ENCODE data around the gene TEN1.

Gene TEN1

GRCh38 chr17:75978938-75979704 is at the start of gene TEN1, which contains the start of gene ACOX1:
TEN1 (plus strand) TSS chr17:75979240; CDS start chr17:75986193, 6,953 bp downstream.
ACOX1 (minus strand) TSS chr17:75979166; CDS start chr17:75979073, 93 bp downstream.
- H3K4me3 ChIP-seq (ENCODE audit: low read depth, low read length) = peak within 1 kb of the TSS; percentile 77
- CTCF ChIA-PET = interaction anchor here (0.5 to 1.6 kb wide), 5 partner anchors 24 to 1362 kb away, joined by 3 to 6 read pairs (median 4); no protein-coding TSS in a partner anchor
- POLR2A ChIA-PET = interaction anchor here (0.5 to 1.9 kb wide), 17 partner anchors 8 to 688 kb away, joined by 3 to 17 read pairs (median 4); partner anchors contain the start of genes FBF1, SRP68, TRIM65 and WBP2
- peak within 1 kb of the TSS; percentile 96 for H3K27ac ChIP-seq (ENCODE audit: extremely low read depth, low read depth, low read length)
- no peaks in the 10 kb centered on the region for H3K9me3 ChIP-seq (ENCODE audit: control insufficient read depth, insufficient read depth, low read depth, low read length)
- peaks cover 8 to 18% of the 10 kb centered on the region in 2 experiments; a peak in 2 of 3 replicates for H3K36me3 ChIP-seq (ENCODE audit: control insufficient read depth in 2 of 2, insufficient read depth in 1 of 2, low read length in 2 of 2)
- peaks cover 24% of the 10 kb centered on the region for H3K4me1 ChIP-seq (ENCODE audit: control insufficient read depth, insufficient read depth, low read length)
- TF ChIP-seq KLF7 (tag by site-specific recombination; IDR thresholded peaks at IDR 0.05; ENCODE audit: borderline replicate concordance) (no peak; the same call in none of the 2 replicates), ZNF610 (tag by site-specific recombination; IDR thresholded peaks at IDR 0.05; ENCODE audit: borderline replicate concordance) (0 out of 2 replicates have a peak, but pooled peaks have one; percentile 55), PRDM1 (tag by site-specific recombination; IDR thresholded peaks at IDR 0.05) (no peak; the same call in 1 of the 2 replicates), SETDB1 (IDR thresholded peaks at IDR 0.05; ENCODE audit: insufficient read length, low read length) (no peak), ZNF544 (tag by site-specific recombination; IDR thresholded peaks at IDR 0.05) (no peak), ZIC2 (tag by site-specific recombination; IDR thresholded peaks at IDR 0.05) (peak; percentile 13; the same call in 1 of the 2 replicates), ZSCAN16 (tag by site-specific recombination; IDR thresholded peaks at IDR 0.05) (no peak), ZNF596 (tag by site-specific recombination; IDR thresholded peaks at IDR 0.05) (no peak), ZNF140 (tag by site-specific recombination; IDR thresholded peaks at IDR 0.05) (no peak), ZNF776 (tag by site-specific recombination; IDR thresholded peaks at IDR 0.05; ENCODE audit: borderline replicate concordance) (no peak), YY1 (tag by site-specific recombination; IDR thresholded peaks at IDR 0.05) (peak; percentile 55), ZNF548 (tag by site-specific recombination; IDR thresholded peaks at IDR 0.05) (no peak), EGR2 (tag by site-specific recombination; IDR thresholded peaks at IDR 0.05; ENCODE audit: low read depth) (peak; percentile 38), SP7 (tag by site-specific recombination; IDR thresholded peaks at IDR 0.05) (peak; percentile 83; the same call in 1 of the 2 replicates), BCL11B (tag by site-specific recombination; IDR thresholded peaks at IDR 0.05; ENCODE audit: low read depth) (no peak), ZNF701 (tag by site-specific recombination; IDR thresholded peaks at IDR 0.05) (no peak), ZNF223 (tag by site-specific recombination; IDR thresholded peaks at IDR 0.05) (no peak), ZBTB20 (tag by site-specific recombination; IDR thresholded peaks at IDR 0.05) (no peak; the same call in 1 of the 2 replicates), ZNF76 (tag by site-specific recombination; IDR thresholded peaks at IDR 0.05; ENCODE audit: borderline replicate concordance, low read depth) (peak; percentile 88), ZNF501 (tag by site-specific recombination; IDR thresholded peaks at IDR 0.05) (peak; percentile 59; the same call in 1 of the 2 replicates), CTCF (tag by site-specific recombination; IDR thresholded peaks at IDR 0.05) (peak; percentile 83), KLF9 (tag by site-specific recombination; IDR thresholded peaks at IDR 0.05; ENCODE audit: low read depth) (peak; percentile 88), ZNF19 (tag by site-specific recombination; IDR thresholded peaks at IDR 0.05; ENCODE audit: low read depth) (0 out of 2 replicates have a peak, but pooled peaks have one; percentile 10)
- TF ChIP-seq, protein P1, sequence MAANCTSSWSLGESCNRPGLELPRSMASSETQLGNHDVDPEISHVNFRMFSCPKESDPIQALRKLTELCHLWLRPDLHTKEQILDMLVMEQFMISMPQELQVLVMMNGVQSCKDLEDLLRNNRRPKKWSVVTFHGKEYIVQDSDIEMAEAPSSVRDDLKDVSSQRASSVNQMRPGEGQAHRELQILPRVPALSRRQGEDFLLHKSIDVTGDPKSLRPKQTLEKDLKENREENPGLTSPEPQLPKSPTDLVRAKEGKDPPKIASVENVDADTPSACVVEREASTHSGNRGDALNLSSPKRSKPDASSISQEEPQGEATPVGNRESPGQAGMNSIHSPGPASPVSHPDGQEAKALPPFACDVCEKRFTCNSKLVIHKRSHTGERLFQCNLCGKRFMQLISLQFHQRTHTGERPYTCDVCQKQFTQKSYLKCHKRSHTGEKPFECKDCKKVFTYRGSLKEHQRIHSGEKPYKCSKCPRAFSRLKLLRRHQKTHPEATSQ (tag by site-specific recombination; IDR thresholded peaks at IDR 0.05) = no peak
- TF ChIP-seq, protein P2, sequence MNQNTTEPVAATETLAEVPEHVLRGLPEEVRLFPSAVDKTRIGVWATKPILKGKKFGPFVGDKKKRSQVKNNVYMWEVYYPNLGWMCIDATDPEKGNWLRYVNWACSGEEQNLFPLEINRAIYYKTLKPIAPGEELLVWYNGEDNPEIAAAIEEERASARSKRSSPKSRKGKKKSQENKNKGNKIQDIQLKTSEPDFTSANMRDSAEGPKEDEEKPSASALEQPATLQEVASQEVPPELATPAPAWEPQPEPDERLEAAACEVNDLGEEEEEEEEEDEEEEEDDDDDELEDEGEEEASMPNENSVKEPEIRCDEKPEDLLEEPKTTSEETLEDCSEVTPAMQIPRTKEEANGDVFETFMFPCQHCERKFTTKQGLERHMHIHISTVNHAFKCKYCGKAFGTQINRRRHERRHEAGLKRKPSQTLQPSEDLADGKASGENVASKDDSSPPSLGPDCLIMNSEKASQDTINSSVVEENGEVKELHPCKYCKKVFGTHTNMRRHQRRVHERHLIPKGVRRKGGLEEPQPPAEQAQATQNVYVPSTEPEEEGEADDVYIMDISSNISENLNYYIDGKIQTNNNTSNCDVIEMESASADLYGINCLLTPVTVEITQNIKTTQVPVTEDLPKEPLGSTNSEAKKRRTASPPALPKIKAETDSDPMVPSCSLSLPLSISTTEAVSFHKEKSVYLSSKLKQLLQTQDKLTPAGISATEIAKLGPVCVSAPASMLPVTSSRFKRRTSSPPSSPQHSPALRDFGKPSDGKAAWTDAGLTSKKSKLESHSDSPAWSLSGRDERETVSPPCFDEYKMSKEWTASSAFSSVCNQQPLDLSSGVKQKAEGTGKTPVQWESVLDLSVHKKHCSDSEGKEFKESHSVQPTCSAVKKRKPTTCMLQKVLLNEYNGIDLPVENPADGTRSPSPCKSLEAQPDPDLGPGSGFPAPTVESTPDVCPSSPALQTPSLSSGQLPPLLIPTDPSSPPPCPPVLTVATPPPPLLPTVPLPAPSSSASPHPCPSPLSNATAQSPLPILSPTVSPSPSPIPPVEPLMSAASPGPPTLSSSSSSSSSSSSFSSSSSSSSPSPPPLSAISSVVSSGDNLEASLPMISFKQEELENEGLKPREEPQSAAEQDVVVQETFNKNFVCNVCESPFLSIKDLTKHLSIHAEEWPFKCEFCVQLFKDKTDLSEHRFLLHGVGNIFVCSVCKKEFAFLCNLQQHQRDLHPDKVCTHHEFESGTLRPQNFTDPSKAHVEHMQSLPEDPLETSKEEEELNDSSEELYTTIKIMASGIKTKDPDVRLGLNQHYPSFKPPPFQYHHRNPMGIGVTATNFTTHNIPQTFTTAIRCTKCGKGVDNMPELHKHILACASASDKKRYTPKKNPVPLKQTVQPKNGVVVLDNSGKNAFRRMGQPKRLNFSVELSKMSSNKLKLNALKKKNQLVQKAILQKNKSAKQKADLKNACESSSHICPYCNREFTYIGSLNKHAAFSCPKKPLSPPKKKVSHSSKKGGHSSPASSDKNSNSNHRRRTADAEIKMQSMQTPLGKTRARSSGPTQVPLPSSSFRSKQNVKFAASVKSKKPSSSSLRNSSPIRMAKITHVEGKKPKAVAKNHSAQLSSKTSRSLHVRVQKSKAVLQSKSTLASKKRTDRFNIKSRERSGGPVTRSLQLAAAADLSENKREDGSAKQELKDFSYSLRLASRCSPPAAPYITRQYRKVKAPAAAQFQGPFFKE (tag by site-specific recombination; IDR thresholded peaks at IDR 0.05; ENCODE audit: borderline replicate concordance) = no peak
- TF ChIP-seq, protein P3, sequence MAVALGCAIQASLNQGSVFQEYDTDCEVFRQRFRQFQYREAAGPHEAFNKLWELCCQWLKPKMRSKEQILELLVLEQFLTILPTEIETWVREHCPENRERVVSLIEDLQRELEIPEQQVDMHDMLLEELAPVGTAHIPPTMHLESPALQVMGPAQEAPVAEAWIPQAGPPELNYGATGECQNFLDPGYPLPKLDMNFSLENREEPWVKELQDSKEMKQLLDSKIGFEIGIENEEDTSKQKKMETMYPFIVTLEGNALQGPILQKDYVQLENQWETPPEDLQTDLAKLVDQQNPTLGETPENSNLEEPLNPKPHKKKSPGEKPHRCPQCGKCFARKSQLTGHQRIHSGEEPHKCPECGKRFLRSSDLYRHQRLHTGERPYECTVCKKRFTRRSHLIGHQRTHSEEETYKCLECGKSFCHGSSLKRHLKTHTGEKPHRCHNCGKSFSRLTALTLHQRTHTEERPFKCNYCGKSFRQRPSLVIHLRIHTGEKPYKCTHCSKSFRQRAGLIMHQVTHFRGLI (tag by site-specific recombination; IDR thresholded peaks at IDR 0.05) = no peak
